GM19023 (cell line): ENCODE results near the gene PAQR4.

Source experiments
- ATAC-seq: cut with Tn5 transposase; IDR thresholded peaks from one replicate; pipeline ENCODE4 v1.9.1; 2021; ENCODE audit warnings: mild to moderate bottlenecking, moderate library complexity; ENCODE audit not compliant: unreplicated experiment

The PAQR4 gene

GRCh38 chr16:3020604-3021448 lies 51.7 kb downstream of the PAQR4 start:
- no peak for ATAC-seq

GRCh38 chr16:3021449-3022207 lies 52.5 kb downstream of the PAQR4 start:
- no peak for ATAC-seq

GRCh38 chr16:3022208-3022683 lies 53.1 kb downstream of the PAQR4 start:
- no peak for ATAC-seq

DNA sequence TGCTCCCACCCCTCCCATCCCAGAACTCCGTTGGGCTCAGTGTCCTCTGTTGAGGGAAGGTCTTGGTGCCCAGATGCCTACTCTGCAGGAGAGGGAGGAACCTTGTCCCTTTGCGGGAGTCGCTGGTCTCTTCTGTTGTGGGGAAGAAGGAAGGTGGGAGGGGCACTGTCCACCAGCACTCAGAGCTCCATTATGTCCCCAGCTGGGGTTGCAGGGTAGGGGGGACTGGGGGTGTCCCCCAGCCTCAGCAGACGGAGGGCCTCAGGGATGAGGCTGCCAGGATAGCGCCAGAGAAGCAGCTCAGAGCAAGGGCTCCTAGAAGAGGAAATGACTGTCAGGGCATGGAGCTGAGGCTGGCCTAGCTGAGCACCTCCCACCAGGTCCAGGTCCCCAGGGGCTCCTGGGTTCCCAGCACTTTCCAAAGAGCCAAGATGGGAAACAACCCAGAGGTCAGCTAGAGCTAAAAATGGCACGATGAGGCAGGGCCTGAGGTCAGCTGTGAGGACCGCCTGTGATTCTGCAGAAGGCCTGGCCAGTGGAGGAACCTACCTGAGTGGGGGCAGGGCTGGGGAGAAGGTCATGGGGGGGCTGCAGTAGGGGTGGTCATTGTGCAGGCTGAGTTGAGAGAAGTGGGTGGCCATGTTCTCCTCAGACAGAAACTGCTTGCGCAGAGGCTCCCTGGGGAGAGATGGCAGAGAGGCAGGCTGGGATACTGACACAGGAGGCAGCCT lies 53.7 kb downstream of the PAQR4 start:
- ATAC-seq = no peak
